ENCODE measurements around the gene ABCF2. TPM values are rescaled to one million over a fixed set of nuclear protein-coding genes. Genes with fewer than 3 reads are reported as not detected.
A peak's percentile ranks its signal among the peaks of the same experiment; 100 is the strongest.

The ABCF2 gene
- total and polyA plus RNA-seq, 12 donors = 13.0 to 35.2 (median 29.5) TPM

- peak overlapping the region in 9 of 10 donors; percentile 65 to 94 (median 88) for H3K4me3 ChIP-seq
- peaks cover 0 to 23% (median 16%) of the 10 kb centered on the region in 9 donors for H3K36me3 ChIP-seq
- ATAC-seq (no peak), DNase-seq (no peak)
- H3K4me1 ChIP-seq = peaks cover 13 to 41% (median 32%) of the 10 kb centered on the region in 9 donors
- H3K27ac ChIP-seq = peak overlapping the region in 9 of 10 donors; percentile 70 to 91 (median 81)
- intact Hi-C loops (cut with DNase I) = loop anchor here in 2 of 10 donors (5.0 kb wide), 1 partner anchor 106 kb away; no protein-coding TSS in a partner anchor
- no peaks in the 10 kb centered on the region for H3K27me3 ChIP-seq
- H3K9me3 ChIP-seq = no peaks in the 10 kb centered on the region
- no peak for TF ChIP-seq CTCF (IDR thresholded peaks at IDR 0.05)
- WGBS, 2 donors = 72% methylated on average over 10 of the region's 10 CpGs
Observed at GRCh38 chr7:151228024-151228866, 1.2 kb upstream of the ABCF2 start.

GRCh38 chr7:151226560-151226874 lies 488 bp downstream of the ABCF2 start:
- WGBS, 2 donors = 0% methylated on average over 15 of the region's 15 CpGs

GRCh38 chr7:151225948-151226510 lies 976 bp downstream of the ABCF2 start:
- Histone ChIP-seq H3K4me3 (peak overlapping the region; percentile 65 to 94 (median 88)), H3K27ac (peak overlapping the region in 3 of 10 donors; percentile 78 to 91 (median 85)), H3K4me1 (peaks cover 6 to 26% (median 22%) of the 10 kb centered on the region in 9 donors), H3K27me3 (no peaks in the 10 kb centered on the region), H3K9me3 (no peaks in the 10 kb centered on the region), H3K36me3 (peaks cover 0 to 46% (median 36%) of the 10 kb centered on the region in 9 donors)
- intact Hi-C loops (cut with DNase I) = loop anchor here in 2 of 10 donors (5.0 kb wide), 1 partner anchor 104 kb away; no protein-coding TSS in a partner anchor
- WGBS, 2 donors = 58 to 61% methylated on average over 8 of the region's 8 CpGs
- TF ChIP-seq CTCF (IDR thresholded peaks at IDR 0.05) = no peak
- ATAC-seq = no peak
- DNase-seq = no peak

More at GRCh38 chr7:151226560-151226874, 488 bp downstream of the ABCF2 start:
- H3K27me3 ChIP-seq = no peaks in the 10 kb centered on the region
- TF ChIP-seq CTCF (IDR thresholded peaks at IDR 0.05) = no peak
- peak overlapping the region in 9 of 10 donors; percentile 63 to 91 (median 81) for H3K27ac ChIP-seq
- no peak for DNase-seq
- peak overlapping the region; percentile 65 to 94 (median 88) for H3K4me3 ChIP-seq
- intact Hi-C loops (cut with DNase I) = loop anchor here in 2 of 10 donors (5.0 kb wide), 1 partner anchor 104 kb away; no protein-coding TSS in a partner anchor
- ATAC-seq = peak in 5 of 8 donors; percentile 0 to 12 (median 3)
- H3K9me3 ChIP-seq = no peaks in the 10 kb centered on the region
- H3K36me3 ChIP-seq = peaks cover 0 to 41% (median 33%) of the 10 kb centered on the region in 9 donors
- peaks cover 8 to 31% (median 25%) of the 10 kb centered on the region in 9 donors for H3K4me1 ChIP-seq

- H3K27me3 ChIP-seq = no peaks in the 10 kb centered on the region
- peaks cover 6 to 25% (median 22%) of the 10 kb centered on the region in 9 donors for H3K4me1 ChIP-seq
- no peak for ATAC-seq
- H3K4me3 ChIP-seq = no peak overlapping the region
- intact Hi-C loops (cut with DNase I) = no loop called here
- H3K9me3 ChIP-seq = no peaks in the 10 kb centered on the region
- TF ChIP-seq CTCF (IDR thresholded peaks at IDR 0.05) = no peak
- peaks cover 0 to 69% (median 49%) of the 10 kb centered on the region in 9 donors for H3K36me3 ChIP-seq
- 90 to 92% methylated on average over 14 of the region's 14 CpGs for WGBS, 2 donors
- DNase-seq = no peak
- H3K27ac ChIP-seq = no peak overlapping the region
Observed at GRCh38 chr7:151223728-151224127, 3.3 kb downstream of the ABCF2 start.

All from heart right ventricle (tissue), 16 donors.